H9 (cell line): ENCODE results near the gene ACOX1. TPM values are rescaled to one million over a fixed set of nuclear protein-coding genes. Genes with fewer than 3 reads are reported as not detected.

ENCODE experiments used
- DNase-seq: peaks from one replicate; pipeline ENCODE4 v3.0.0-alpha.2; 2017
- H2AFZ ChIP-seq: one replicate; pipeline ENCODE4 v1.6.1; 2013; ENCODE audit warnings: mild to moderate bottlenecking, low read length, control low read depth, moderate library complexity
- H2AK5ac ChIP-seq: 2 replicates; pipeline ENCODE4 v1.6.1; 2013; ENCODE audit warnings: low read length, control low read depth, mixed read lengths; ENCODE audit not compliant: insufficient read length
- H2BK120ac ChIP-seq: one replicate; pipeline ENCODE4 v1.6.1; 2013; ENCODE audit warnings: low read depth, mild to moderate bottlenecking, low read length, control low read depth, inconsistent platforms; ENCODE audit not compliant: poor library complexity, severe bottlenecking
- H2BK12ac ChIP-seq: 2 replicates; pipeline ENCODE4 v1.6.1; 2013; ENCODE audit warnings: low read length, control low read depth, mixed read lengths, low read depth; ENCODE audit not compliant: insufficient read length
- H2BK15ac ChIP-seq: 2 replicates; pipeline ENCODE4 v1.6.1; 2013; ENCODE audit warnings: low read depth, low read length, control low read depth
- H2BK20ac ChIP-seq: one replicate; pipeline ENCODE4 v1.6.1; 2013; ENCODE audit warnings: low read depth, mild to moderate bottlenecking, low read length, control low read depth, inconsistent platforms; ENCODE audit not compliant: poor library complexity, severe bottlenecking
- H2BK5ac ChIP-seq: 2 replicates; pipeline ENCODE4 v1.6.1; 2013; ENCODE audit warnings: low read length, control low read depth, mixed read lengths; ENCODE audit not compliant: insufficient read length
- H3K14ac ChIP-seq: 2 replicates; pipeline ENCODE4 v1.6.1; 2013; ENCODE audit warnings: low read length, control low read depth; ENCODE audit not compliant: insufficient read depth
- H3K18ac ChIP-seq: 2 replicates; pipeline ENCODE4 v1.6.1; 2013; ENCODE audit warnings: low read depth, mild to moderate bottlenecking, mixed read lengths, low read length, control low read depth; ENCODE audit not compliant: insufficient read length
- H3K23ac ChIP-seq: 2 replicates; pipeline ENCODE4 v1.6.1; 2013; ENCODE audit warnings: low read length, control low read depth, mixed read lengths, low read depth; ENCODE audit not compliant: insufficient read length
- H3K23me2 ChIP-seq: 2 replicates; pipeline ENCODE4 v1.6.1; 2013; ENCODE audit warnings: low read depth, mild to moderate bottlenecking, mixed read lengths, low read length, control low read depth; ENCODE audit not compliant: insufficient read length, poor library complexity, severe bottlenecking
- H3K27ac ChIP-seq: 2 replicates; pipeline ENCODE4 v1.5.1; 2013; ENCODE audit warnings: low read length, control low read depth, mixed read lengths, low read depth; ENCODE audit not compliant: insufficient read length
- H3K27me3 ChIP-seq: 2 replicates; pipeline ENCODE4 v1.6.1; 2013; ENCODE audit warnings: low read length, control low read depth, inconsistent platforms; ENCODE audit not compliant: insufficient read depth
- H3K4ac ChIP-seq: 2 replicates; pipeline ENCODE4 v1.6.1; 2013; ENCODE audit warnings: low read depth, mild to moderate bottlenecking, control low read depth, inconsistent platforms, low read length, moderate library complexity
- H3K4me1 ChIP-seq: 2 replicates; pipeline ENCODE4 v1.6.1; 2013; ENCODE audit warnings: low read length, control low read depth, inconsistent platforms; ENCODE audit not compliant: insufficient read depth
- H3K4me2 ChIP-seq: 2 replicates; pipeline ENCODE4 v1.6.1; 2013; ENCODE audit warnings: low read length, control low read depth, mixed read lengths; ENCODE audit not compliant: insufficient read length, insufficient read depth
- H3K56ac ChIP-seq: 2 replicates; pipeline ENCODE4 v1.6.1; 2013; ENCODE audit warnings: low read depth, mild to moderate bottlenecking, mixed read lengths, low read length, control low read depth; ENCODE audit not compliant: insufficient read length
- H3K79me1 ChIP-seq: 2 replicates; pipeline ENCODE4 v1.6.1; 2013; ENCODE audit warnings: low read depth, mild to moderate bottlenecking, moderate library complexity, low read length, control low read depth, inconsistent platforms; ENCODE audit not compliant: insufficient read depth, poor library complexity, severe bottlenecking
- H3K79me2 ChIP-seq: 2 replicates; pipeline ENCODE4 v1.6.1; 2013; ENCODE audit warnings: low read length, control low read depth, inconsistent platforms; ENCODE audit not compliant: insufficient read depth
- H3K9ac ChIP-seq: 2 replicates; pipeline ENCODE4 v1.6.1; 2013; ENCODE audit warnings: low read length, control low read depth, mixed read lengths; ENCODE audit not compliant: insufficient read length; ENCODE audit errors: extremely low read depth
- H3K9me3 ChIP-seq: one replicate; pipeline ENCODE4 v1.6.1; 2013; ENCODE audit warnings: low read depth, low read length, inconsistent platforms; ENCODE audit not compliant: control insufficient read depth
- H3T11ph ChIP-seq: one replicate; pipeline ENCODE4 v1.6.1; 2013; ENCODE audit warnings: mild to moderate bottlenecking, low read length, control low read depth, inconsistent platforms
- H4K20me1 ChIP-seq: one replicate; pipeline ENCODE4 v1.6.1; 2013; ENCODE audit not compliant: control insufficient read depth, insufficient read length, insufficient read depth
- H4K5ac ChIP-seq: 2 replicates; pipeline ENCODE4 v1.6.1; 2013; ENCODE audit warnings: low read depth, mild to moderate bottlenecking, mixed read lengths, low read length, control low read depth; ENCODE audit not compliant: insufficient read length
- H4K8ac ChIP-seq: replicated peaks from 2 replicates; pipeline ENCODE4 v1.6.1; 2013; ENCODE audit warnings: low read length, control low read depth, mixed read lengths, low read depth; ENCODE audit not compliant: insufficient read length
- H4K91ac ChIP-seq: 2 replicates; pipeline ENCODE4 v1.6.1; 2013; ENCODE audit warnings: low read depth, mild to moderate bottlenecking, moderate library complexity, mixed read lengths, low read length, control low read depth; ENCODE audit not compliant: insufficient read length
- H3K27ac Mint-ChIP-seq, 3 experiments: 2 replicates in 2 of 3; 3 replicates in 1 of 3; pipeline ENCODE4 v1.8.0; 2020 to 2021; ENCODE audit warnings: mixed read lengths in 3 of 3, mild to moderate bottlenecking in 1 of 3, moderate library complexity in 1 of 3
- H3K27me3 Mint-ChIP-seq: 2 replicates; pipeline ENCODE4 v1.8.0; 2021; ENCODE audit warnings: low read depth, mild to moderate bottlenecking, moderate library complexity, mixed read lengths
- H3K36me3 Mint-ChIP-seq, 3 experiments: 2 replicates in 2 of 3; 3 replicates in 1 of 3; pipeline ENCODE4 v1.8.0; 2020 to 2021; ENCODE audit warnings: low read depth in 3 of 3, mixed read lengths in 3 of 3; ENCODE audit not compliant: insufficient read depth in 1 of 3
- H3K4me1 Mint-ChIP-seq, 2 experiments: 2 replicates each; pipeline ENCODE4 v1.8.0; 2020; ENCODE audit warnings: mixed read lengths in 2 of 2
- H3K4me3 Mint-ChIP-seq, 2 experiments: 2 replicates in 1 of 2; 3 replicates in 1 of 2; pipeline ENCODE4 v1.8.0; 2020 to 2021; ENCODE audit warnings: mild to moderate bottlenecking in 2 of 2, mixed read lengths in 2 of 2, moderate library complexity in 1 of 2
- H3K9me3 Mint-ChIP-seq, 2 experiments: 2 replicates in 1 of 2; 3 replicates in 1 of 2; pipeline ENCODE4 v1.8.0; 2020; ENCODE audit warnings: mild to moderate bottlenecking in 2 of 2, mixed read lengths in 2 of 2, moderate library complexity in 1 of 2
- WGBS: extraction: QIAGEN DNeasy Blood & Tissue Kit; methylation state at CpG from one replicate; pipeline ENCODE4 v1.1.7; 2013; ENCODE audit warnings: missing lambda C conversion rate, low lambda C conversion rate, mixed read lengths; ENCODE audit not compliant: insufficient read length; ENCODE audit errors: extremely low coverage; 5-methylcytosine and 5-hydroxymethylcytosine counted together
- total RNA-seq: library from RNA; stranded (reverse); gene quantifications from 2 replicates; pipeline ENCODE4 v1.2.1, GENCODE V29; 2021
- TF ChIP-seq, protein P1 (sequence below): fragments of 200-600 bp; sonication (generic); conservative IDR thresholded peaks from 3 replicates; pipeline ENCODE4 v1.8.0; 2021; ENCODE audit warnings: antibody characterized with exemption, mild to moderate bottlenecking

ACOX1 gene
- total RNA-seq, 1 experiment from 2014 or later, result 27.4 TPM

DNA sequence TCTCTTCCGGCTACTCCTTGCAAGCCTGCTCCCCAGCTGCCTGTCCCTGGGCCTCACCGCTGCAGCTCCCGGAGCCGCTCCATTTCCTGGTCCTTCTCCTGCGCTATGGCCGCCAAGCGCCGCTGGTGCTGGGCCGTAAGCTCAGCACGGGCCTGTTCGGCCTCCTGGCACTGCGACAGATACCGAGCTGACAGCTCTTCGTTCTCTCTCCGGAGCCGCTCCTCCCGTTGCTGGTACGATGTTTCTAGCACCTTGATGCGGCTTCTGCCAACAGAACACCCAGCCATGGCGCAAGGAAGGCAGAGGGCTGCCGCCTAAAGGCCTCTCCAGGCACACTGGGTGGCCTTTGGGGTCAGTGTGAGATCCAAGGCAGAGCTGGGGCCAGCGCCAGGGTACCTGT lies 59.4 kb downstream of the ACOX1 start:
- H3K79me1 ChIP-seq, result no peaks in the 10 kb centered on the region
- H2BK5ac ChIP-seq, result no peak overlapping the region
- 0 out of 2 replicates have a peak overlapping the region, but pooled peaks have one; percentile 38 for H2BK15ac ChIP-seq
- Mint-ChIP-seq H3K9me3 (no peaks in the 10 kb centered on the region), H3K27ac (peak overlapping the region in 2 of 3 experiments; percentile 3 to 23; a peak in 1 of 7 replicates), H3K36me3 (peaks cover 2 to 24% (median 4%) of the 10 kb centered on the region in 3 experiments; a peak in 6 of 7 replicates), H3K4me3 (no peak overlapping the region), H3K27me3 (no peaks in the 10 kb centered on the region), H3K4me1 (no peaks in the 10 kb centered on the region)
- no peak overlapping the region for H4K5ac ChIP-seq
- no peaks in the 10 kb centered on the region for H3K4me1 ChIP-seq
- H3K27me3 ChIP-seq, result no peaks in the 10 kb centered on the region
- no peak overlapping the region for H3K9ac ChIP-seq
- H4K91ac ChIP-seq, result no peak overlapping the region
- no peak overlapping the region for H3K4me2 ChIP-seq
- no peak overlapping the region for H4K8ac ChIP-seq
- H3K9me3 ChIP-seq, result no peaks in the 10 kb centered on the region
- H2BK20ac ChIP-seq, result no peak overlapping the region
- H3K18ac ChIP-seq, result no peak overlapping the region
- no peak overlapping the region for H3K27ac ChIP-seq
- TF ChIP-seq, protein P1, sequence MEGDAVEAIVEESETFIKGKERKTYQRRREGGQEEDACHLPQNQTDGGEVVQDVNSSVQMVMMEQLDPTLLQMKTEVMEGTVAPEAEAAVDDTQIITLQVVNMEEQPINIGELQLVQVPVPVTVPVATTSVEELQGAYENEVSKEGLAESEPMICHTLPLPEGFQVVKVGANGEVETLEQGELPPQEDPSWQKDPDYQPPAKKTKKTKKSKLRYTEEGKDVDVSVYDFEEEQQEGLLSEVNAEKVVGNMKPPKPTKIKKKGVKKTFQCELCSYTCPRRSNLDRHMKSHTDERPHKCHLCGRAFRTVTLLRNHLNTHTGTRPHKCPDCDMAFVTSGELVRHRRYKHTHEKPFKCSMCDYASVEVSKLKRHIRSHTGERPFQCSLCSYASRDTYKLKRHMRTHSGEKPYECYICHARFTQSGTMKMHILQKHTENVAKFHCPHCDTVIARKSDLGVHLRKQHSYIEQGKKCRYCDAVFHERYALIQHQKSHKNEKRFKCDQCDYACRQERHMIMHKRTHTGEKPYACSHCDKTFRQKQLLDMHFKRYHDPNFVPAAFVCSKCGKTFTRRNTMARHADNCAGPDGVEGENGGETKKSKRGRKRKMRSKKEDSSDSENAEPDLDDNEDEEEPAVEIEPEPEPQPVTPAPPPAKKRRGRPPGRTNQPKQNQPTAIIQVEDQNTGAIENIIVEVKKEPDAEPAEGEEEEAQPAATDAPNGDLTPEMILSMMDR, result no peak
- H3K23me2 ChIP-seq, result no peaks in the 10 kb centered on the region
- no peak overlapping the region for H2AFZ ChIP-seq
- no peak overlapping the region for H3K56ac ChIP-seq
- H3K79me2 ChIP-seq, result no peaks in the 10 kb centered on the region
- H3K14ac ChIP-seq, result no peak overlapping the region; the same call in 1 of the 2 replicates
- no peak overlapping the region for H3T11ph ChIP-seq
- H4K20me1 ChIP-seq, result no peaks in the 10 kb centered on the region
- H2AK5ac ChIP-seq, result no peak overlapping the region
- no peak overlapping the region for H3K23ac ChIP-seq
- WGBS, result no CpG with 5 or more reads among the region's 22 CpGs
- H2BK12ac ChIP-seq, result no peak overlapping the region
- H2BK120ac ChIP-seq, result no peak overlapping the region
- DNase-seq, result no peak
- H3K4ac ChIP-seq, result no peak overlapping the region
